Brain microvascular endothelial cell (primary cell): ENCODE measurements around the gene ADGRG6.
"Not testable (repeated sequence)": the region's sequence is repeated elsewhere in the genome, so short reads cannot be mapped to it uniquely, and the experiment has no call there.

Experiments
- DNase-seq: peaks from one replicate; pipeline ENCODE4 v3.0.0-alpha.2; 2020
- H3K27ac ChIP-seq: fragments of 250-450 bp; sonication (Bioruptor Pico); 2 replicates; pipeline ENCODE4 v1.5.1; 2020; ENCODE audit warnings: mild to moderate bottlenecking, moderate library complexity
- H3K27me3 ChIP-seq: fragments of 250-450 bp; sonication (Bioruptor Pico); replicated peaks from 2 replicates; pipeline ENCODE4 v1.5.1; 2020; ENCODE audit warnings: mild to moderate bottlenecking
- H3K36me3 ChIP-seq: fragments of 250-450 bp; sonication (Bioruptor Pico); replicated peaks from 2 replicates; pipeline ENCODE4 v1.5.1; 2020; ENCODE audit warnings: mild to moderate bottlenecking
- H3K4me3 ChIP-seq: 2 replicates; pipeline ENCODE4 v1.5.1; 2011; ENCODE audit warnings: low read depth, mild to moderate bottlenecking, control low read depth, low read length, moderate library complexity
- in situ Hi-C: cut with HindIII; loops from 2 replicates; pipeline ENCODE4 v1.10.0; 2017; ENCODE audit warnings: low sequenced_read_pairs, low pct_ligation_motif_present
- TF ChIP-seq, protein P1 (sequence below): IDR thresholded peaks from 2 replicates; pipeline ENCODE4 v1.5.1; 2011; ENCODE audit warnings: low read depth, mild to moderate bottlenecking, moderate library complexity, low read length, control low read depth, inconsistent platforms; ENCODE audit errors: missing control alignments

Gene ADGRG6

DNA sequence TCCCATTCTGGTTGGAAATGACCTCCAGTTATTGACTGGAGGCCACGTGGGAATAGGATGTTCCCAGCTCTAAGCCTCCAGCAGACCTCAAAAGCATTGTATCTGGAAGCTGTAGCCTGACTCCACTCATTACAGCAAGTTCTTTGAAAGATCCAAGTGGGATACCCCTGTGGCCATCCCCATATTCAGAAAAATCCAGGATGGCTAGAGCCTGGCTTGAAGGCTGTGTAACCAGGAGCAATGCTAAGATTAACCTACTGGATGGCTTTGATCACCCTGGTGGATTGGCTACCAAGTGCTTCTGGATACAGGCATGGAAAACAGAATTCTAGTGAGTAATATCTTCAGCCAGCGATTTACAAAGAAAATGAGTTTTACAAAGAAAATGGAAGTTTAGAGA is 151.2 kb downstream of the ADGRG6 start:
- H3K27me3 ChIP-seq, result no peaks in the 10 kb centered on the region
- no peak overlapping the region for H3K4me3 ChIP-seq
- no peaks in the 10 kb centered on the region for H3K36me3 ChIP-seq
- no peak for DNase-seq
- no peak overlapping the region for H3K27ac ChIP-seq
- TF ChIP-seq, protein P1, sequence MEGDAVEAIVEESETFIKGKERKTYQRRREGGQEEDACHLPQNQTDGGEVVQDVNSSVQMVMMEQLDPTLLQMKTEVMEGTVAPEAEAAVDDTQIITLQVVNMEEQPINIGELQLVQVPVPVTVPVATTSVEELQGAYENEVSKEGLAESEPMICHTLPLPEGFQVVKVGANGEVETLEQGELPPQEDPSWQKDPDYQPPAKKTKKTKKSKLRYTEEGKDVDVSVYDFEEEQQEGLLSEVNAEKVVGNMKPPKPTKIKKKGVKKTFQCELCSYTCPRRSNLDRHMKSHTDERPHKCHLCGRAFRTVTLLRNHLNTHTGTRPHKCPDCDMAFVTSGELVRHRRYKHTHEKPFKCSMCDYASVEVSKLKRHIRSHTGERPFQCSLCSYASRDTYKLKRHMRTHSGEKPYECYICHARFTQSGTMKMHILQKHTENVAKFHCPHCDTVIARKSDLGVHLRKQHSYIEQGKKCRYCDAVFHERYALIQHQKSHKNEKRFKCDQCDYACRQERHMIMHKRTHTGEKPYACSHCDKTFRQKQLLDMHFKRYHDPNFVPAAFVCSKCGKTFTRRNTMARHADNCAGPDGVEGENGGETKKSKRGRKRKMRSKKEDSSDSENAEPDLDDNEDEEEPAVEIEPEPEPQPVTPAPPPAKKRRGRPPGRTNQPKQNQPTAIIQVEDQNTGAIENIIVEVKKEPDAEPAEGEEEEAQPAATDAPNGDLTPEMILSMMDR, result no peak
- in situ Hi-C loops, result no loop called here

DNA sequence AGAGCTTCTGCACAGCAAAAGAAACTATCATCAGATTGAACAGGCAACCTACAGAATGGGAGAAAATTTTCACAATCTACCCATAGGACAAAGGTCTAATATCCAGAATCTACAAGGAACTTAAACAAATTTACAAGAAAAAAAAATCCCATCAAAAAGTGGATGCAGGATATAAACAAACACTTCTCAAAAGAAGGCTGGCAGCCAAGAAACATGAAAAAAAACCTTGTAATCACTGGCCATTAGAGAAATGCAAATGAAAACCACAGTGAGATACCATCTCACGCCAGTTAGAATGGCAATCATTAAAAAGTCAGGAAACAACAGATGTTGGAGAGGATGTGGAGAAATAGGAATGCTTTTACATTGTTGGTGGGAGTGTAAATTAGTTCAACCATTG is 152.4 kb downstream of the ADGRG6 start:
- H3K36me3 ChIP-seq, in situ Hi-C loops, H3K27ac ChIP-seq, H3K27me3 ChIP-seq, DNase-seq, H3K4me3 ChIP-seq: not testable (repeated sequence)

DNA sequence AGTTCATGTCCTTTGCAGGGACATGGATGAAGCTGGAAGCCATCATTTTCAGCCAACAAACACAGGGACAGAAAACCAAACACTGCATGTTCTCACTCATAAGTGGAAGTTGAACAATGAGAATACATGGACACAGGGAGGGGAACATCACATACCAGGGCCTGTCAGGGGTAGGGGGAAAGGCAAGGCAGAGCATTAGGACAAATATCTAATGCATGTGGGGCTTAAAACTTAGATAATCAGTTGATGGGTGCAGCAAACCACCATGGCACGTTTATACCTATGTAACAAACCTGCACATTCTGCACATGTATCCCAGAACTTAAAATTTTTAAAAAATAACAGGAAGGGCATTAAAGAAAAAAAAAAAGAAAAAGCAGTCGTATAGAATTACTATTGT is 153.0 kb downstream of the ADGRG6 start:
- H3K27ac ChIP-seq, H3K4me3 ChIP-seq, DNase-seq, H3K36me3 ChIP-seq, H3K27me3 ChIP-seq, in situ Hi-C loops: not testable (repeated sequence)

DNA sequence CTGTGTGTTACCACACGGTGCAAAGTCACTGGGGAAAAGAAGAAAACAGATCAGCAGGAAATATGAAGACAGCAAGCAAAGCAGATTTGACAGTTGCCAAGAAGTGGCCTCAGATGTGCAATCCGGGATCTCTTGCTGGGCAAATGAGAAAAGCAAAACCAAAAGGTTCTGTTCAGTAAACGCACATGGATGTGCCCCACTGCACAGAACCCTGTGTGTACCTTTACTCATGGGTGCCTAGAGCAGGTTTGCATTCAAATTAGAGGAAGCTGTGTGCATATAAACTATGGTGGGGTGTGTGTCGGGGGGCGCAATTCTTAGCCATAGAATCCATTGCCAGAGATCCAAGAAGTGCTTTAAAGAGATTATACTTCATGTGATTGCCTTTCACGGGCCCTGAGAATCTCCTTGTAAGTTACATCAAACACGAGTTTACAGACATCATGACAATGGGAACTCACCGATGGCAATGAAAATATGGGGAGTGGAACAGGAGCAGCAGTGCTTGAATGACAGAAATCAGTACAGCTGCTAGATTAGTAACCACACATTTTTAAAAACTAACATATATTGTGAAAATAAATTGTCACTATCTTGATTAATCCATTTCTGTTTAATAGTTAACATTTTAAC is 154.3 kb downstream of the ADGRG6 start:
- DNase-seq, result no peak
- TF ChIP-seq, protein P1, result no peak
- Histone ChIP-seq H3K36me3 (no peaks in the 10 kb centered on the region), H3K27me3 (no peaks in the 10 kb centered on the region), H3K27ac (no peak overlapping the region), H3K4me3 (no peak overlapping the region)
- in situ Hi-C loops, result no loop called here

DNA sequence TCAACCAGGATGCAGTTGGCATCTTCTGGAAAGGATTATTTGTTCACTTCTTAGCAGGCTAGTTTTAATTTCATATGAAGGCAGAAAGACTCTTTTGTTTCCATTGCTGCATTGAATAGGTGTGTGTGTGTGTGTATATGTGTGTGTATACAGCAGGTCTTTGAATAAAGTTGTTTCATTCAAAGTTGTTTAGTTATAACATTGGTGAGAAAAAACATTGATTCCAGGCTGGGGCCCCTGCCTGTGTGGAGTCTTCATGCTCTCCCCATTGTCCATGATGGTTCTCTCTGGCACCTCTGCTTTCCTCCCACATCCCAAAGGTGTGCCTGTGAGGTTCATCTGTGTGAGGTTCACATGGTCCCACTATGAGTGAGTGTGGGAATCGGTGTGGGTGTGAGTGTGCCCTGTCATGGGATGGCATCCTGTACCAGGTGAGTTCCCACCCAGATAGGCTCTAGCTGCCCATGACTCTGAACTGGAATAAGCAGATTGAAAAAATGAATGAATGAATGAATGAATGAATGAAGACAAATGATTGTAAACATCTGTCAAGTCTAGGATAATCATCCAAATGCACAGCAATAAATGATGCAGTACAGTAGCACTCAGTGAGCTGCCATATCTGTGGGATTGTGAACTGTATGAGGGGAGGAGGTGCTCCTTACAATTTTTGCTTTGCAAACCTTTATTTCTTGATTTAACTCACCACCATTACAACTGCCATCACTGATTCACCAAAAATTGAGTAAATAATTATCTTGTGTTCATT is 156.0 kb downstream of the ADGRG6 start:
- H3K27ac ChIP-seq, result no peak overlapping the region
- TF ChIP-seq, protein P1, result no peak
- no peaks in the 10 kb centered on the region for H3K36me3 ChIP-seq
- DNase-seq, result no peak
- H3K27me3 ChIP-seq, result no peaks in the 10 kb centered on the region
- in situ Hi-C loops, result no loop called here
- H3K4me3 ChIP-seq, result no peak overlapping the region

DNA sequence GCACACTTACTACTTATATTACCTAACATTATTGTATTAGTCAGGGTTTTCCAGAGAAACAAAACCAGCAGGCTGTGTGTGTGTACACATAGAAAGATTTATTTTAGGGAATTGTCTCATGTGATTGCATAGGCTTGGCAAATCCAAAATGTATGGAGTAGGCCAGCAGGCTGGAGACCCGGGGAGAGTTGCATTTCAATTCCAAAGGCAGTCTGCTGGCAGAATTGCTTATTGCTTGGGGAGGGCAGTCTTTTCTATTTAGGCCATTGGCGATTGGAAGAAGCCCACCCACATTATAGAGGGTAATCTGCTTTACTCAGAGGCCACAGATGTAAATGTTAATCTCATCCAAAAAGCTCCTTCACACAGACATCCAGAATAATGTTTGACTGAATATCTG is 157.0 kb downstream of the ADGRG6 start:
- Histone ChIP-seq H3K27me3 (no peaks in the 10 kb centered on the region), H3K27ac (no peak overlapping the region), H3K36me3 (no peaks in the 10 kb centered on the region), H3K4me3 (no peak overlapping the region)
- no peak for DNase-seq
- in situ Hi-C loops, result no loop called here
- TF ChIP-seq, protein P1, result no peak
